Measurements from ENCODE around the gene OLFM1.

The OLFM1 gene

GRCh38 chr9:135090081-135090480 lies 2.6 kb downstream of the OLFM1 start:
- DNase-seq (ENCODE audit: low read depth) = no peak

- DNase-seq (ENCODE audit: low read depth) = no peak
Observed at GRCh38 chr9:135090547-135090946, 3.1 kb downstream of the OLFM1 start.

GRCh38 chr9:135091545-135091944 lies 4.1 kb downstream of the OLFM1 start:
- no peak for DNase-seq (ENCODE audit: low read depth)

GRCh38 chr9:135093111-135093510 lies 5.6 kb downstream of the OLFM1 start:
- no peak for DNase-seq (ENCODE audit: low read depth)

- DNase-seq (ENCODE audit: low read depth) = no peak
Observed at GRCh38 chr9:135093911-135094584, 6.6 kb downstream of the OLFM1 start.

- DNase-seq (ENCODE audit: low read depth) = no peak
Observed at GRCh38 chr9:135095470-135096407, 8.3 kb downstream of the OLFM1 start.

GRCh38 chr9:135096408-135096895 lies 9.0 kb downstream of the OLFM1 start:
- no peak for DNase-seq (ENCODE audit: low read depth)

- DNase-seq (ENCODE audit: low read depth) = no peak
Observed at GRCh38 chr9:135098400-135099105, 11.1 kb downstream of the OLFM1 start.

GRCh38 chr9:135099574-135099973 lies 12.1 kb downstream of the OLFM1 start:
- DNase-seq (ENCODE audit: low read depth) = no peak

- DNase-seq (ENCODE audit: low read depth) = no peak
Observed at GRCh38 chr9:135100241-135100681, 12.8 kb downstream of the OLFM1 start.

- DNase-seq (ENCODE audit: low read depth) = no peak
Observed at GRCh38 chr9:135100725-135101410, 13.4 kb downstream of the OLFM1 start.

GRCh38 chr9:135101486-135101885 lies 14.0 kb downstream of the OLFM1 start:
- no peak for DNase-seq (ENCODE audit: low read depth)

- DNase-seq (ENCODE audit: low read depth) = no peak
Observed at GRCh38 chr9:135101926-135102325, 14.5 kb downstream of the OLFM1 start.

- no peak for DNase-seq (ENCODE audit: low read depth)
Observed at GRCh38 chr9:135102331-135102730, 14.9 kb downstream of the OLFM1 start.

GRCh38 chr9:135103001-135103446 lies 15.6 kb downstream of the OLFM1 start:
- no peak for DNase-seq (ENCODE audit: low read depth)

- DNase-seq (ENCODE audit: low read depth) = no peak
Observed at GRCh38 chr9:135103931-135104639, 16.6 kb downstream of the OLFM1 start.

GRCh38 chr9:135104761-135105160 lies 17.3 kb downstream of the OLFM1 start:
- DNase-seq (ENCODE audit: low read depth) = no peak

- no peak for DNase-seq (ENCODE audit: low read depth)
Observed at GRCh38 chr9:135105211-135105745, 17.8 kb downstream of the OLFM1 start.

GRCh38 chr9:135105938-135106491 lies 18.5 kb downstream of the OLFM1 start:
- DNase-seq (ENCODE audit: low read depth) = no peak

GRCh38 chr9:135106551-135107270 lies 19.2 kb downstream of the OLFM1 start:
- DNase-seq (ENCODE audit: low read depth) = no peak
